ENCODE measurements around the gene KLHDC4. TPM values are rescaled to one million over a fixed set of nuclear protein-coding genes. Genes with fewer than 3 reads are reported as not detected.

Gene KLHDC4
- total and polyA plus RNA-seq, 8 donors, result 25.5 to 119 (median 43.5) TPM

DNA sequence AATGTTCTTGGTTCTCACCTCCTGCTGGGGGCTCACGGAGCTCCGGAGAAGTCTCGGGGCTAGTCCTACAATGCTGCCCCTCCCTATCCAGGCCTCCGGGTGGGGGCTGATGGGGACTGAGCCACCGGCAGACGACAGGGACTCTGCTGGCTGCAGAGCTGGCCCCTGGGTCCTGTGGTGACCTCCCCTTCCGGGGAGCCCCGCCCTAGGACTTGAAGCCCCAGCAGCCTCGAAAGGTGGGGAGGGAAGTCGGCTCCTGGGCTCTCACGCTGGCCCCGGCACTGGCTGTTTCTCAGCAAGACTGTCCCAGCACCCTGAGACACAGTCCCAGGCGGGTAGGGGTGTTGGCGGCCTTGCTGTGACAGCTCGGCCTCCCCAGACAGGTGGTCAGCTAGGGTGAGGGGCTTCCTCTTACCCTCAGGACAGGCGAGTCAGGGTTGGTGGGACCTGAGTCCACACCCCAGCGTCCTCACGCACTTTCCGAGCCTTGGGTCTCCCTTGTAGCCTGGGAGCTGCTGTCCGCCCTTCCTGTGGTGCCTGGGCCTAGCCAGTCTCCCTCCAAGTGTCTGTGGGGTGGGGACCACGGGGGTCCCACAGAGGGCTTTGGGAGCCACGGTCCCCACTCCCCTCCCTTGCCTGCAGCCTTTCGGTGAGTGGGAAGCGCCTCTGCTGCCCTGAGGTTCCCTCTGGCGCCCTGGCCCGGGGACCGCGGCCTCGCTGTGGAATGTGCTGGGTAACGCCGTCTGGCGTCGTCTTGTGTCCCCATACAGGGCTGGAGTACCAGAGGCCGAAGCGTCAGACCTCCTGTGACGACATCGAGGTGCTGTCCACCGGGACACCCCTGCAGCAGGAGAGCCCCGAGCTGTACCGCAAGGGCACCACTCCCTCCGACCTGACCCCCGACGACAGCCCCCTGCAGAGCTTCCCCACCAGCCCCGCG, 76.6 kb downstream of the KLHDC4 start:
- H3K9me3 ChIP-seq, result no peaks in the 10 kb centered on the region
- intact Hi-C loops (cut with DNase I; ENCODE audit: low total_unique reads), result no loop called here
- TF ChIP-seq POLR2AphosphoS5 (IDR thresholded peaks at IDR 0.05) (no peak), POLR2A (IDR thresholded peaks at IDR 0.05) (no peak), EP300 (IDR thresholded peaks at IDR 0.05) (no peak)
- TF ChIP-seq, protein P1, sequence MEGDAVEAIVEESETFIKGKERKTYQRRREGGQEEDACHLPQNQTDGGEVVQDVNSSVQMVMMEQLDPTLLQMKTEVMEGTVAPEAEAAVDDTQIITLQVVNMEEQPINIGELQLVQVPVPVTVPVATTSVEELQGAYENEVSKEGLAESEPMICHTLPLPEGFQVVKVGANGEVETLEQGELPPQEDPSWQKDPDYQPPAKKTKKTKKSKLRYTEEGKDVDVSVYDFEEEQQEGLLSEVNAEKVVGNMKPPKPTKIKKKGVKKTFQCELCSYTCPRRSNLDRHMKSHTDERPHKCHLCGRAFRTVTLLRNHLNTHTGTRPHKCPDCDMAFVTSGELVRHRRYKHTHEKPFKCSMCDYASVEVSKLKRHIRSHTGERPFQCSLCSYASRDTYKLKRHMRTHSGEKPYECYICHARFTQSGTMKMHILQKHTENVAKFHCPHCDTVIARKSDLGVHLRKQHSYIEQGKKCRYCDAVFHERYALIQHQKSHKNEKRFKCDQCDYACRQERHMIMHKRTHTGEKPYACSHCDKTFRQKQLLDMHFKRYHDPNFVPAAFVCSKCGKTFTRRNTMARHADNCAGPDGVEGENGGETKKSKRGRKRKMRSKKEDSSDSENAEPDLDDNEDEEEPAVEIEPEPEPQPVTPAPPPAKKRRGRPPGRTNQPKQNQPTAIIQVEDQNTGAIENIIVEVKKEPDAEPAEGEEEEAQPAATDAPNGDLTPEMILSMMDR (IDR thresholded peaks at IDR 0.05), result no peak
- no peak overlapping the region for H3K4me3 ChIP-seq
- peaks cover 0 to 8% (median 0%) of the 10 kb centered on the region in 4 donors for H3K4me1 ChIP-seq
- WGBS, 5 donors, result 78 to 97% (median 87%) methylated on average over 13 to 45 of the region's 45 CpGs
- H3K27ac ChIP-seq, result no peak overlapping the region
- no peaks in the 10 kb centered on the region for H3K36me3 ChIP-seq
- no peak for DNase-seq
- H3K27me3 ChIP-seq, result peaks cover 0 to 73% (median 22%) of the 10 kb centered on the region in 3 donors

DNA sequence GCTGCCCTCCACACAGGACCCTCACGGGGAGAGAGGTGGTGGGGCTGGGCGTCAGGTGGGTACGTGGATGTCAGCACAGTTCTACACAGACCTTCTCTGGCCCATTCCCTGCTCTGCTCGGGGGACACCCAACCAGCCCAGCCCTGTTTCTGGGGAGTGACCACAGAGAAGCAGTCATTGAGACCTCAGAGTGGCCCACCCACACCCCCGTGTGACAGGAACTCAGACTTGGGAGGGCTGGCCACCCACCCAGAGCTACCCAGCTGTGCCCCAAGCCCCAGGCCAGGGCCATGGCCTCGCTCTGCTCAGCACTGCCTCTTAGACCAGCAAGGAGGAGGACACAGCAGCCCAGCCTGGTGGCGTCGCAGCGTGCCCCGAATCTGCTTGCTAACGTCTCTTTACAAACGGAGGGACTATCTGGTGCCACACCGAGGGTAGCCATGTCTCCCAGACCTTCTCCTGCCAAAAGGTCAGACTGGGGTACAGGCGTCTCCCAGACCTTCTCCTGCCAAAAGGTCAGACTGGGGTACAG, 77.7 kb downstream of the KLHDC4 start:
- intact Hi-C loops (cut with DNase I; ENCODE audit: low total_unique reads), result no loop called here
- no peak overlapping the region for H3K4me3 ChIP-seq
- no peaks in the 10 kb centered on the region for H3K9me3 ChIP-seq
- peaks cover 0 to 84% (median 22%) of the 10 kb centered on the region in 3 donors for H3K27me3 ChIP-seq
- peaks cover 0 to 8% (median 0%) of the 10 kb centered on the region in 4 donors for H3K4me1 ChIP-seq
- DNase-seq, result no peak
- H3K36me3 ChIP-seq, result no peaks in the 10 kb centered on the region
- WGBS, 5 donors, result 77 to 88% (median 81%) methylated on average over 13 to 14 of the region's 14 CpGs
- TF ChIP-seq EP300 (IDR thresholded peaks at IDR 0.05) (no peak), POLR2AphosphoS5 (IDR thresholded peaks at IDR 0.05) (no peak), POLR2A (IDR thresholded peaks at IDR 0.05) (no peak)
- TF ChIP-seq, protein P1 (IDR thresholded peaks at IDR 0.05), result no peak
- no peak overlapping the region for H3K27ac ChIP-seq

DNA sequence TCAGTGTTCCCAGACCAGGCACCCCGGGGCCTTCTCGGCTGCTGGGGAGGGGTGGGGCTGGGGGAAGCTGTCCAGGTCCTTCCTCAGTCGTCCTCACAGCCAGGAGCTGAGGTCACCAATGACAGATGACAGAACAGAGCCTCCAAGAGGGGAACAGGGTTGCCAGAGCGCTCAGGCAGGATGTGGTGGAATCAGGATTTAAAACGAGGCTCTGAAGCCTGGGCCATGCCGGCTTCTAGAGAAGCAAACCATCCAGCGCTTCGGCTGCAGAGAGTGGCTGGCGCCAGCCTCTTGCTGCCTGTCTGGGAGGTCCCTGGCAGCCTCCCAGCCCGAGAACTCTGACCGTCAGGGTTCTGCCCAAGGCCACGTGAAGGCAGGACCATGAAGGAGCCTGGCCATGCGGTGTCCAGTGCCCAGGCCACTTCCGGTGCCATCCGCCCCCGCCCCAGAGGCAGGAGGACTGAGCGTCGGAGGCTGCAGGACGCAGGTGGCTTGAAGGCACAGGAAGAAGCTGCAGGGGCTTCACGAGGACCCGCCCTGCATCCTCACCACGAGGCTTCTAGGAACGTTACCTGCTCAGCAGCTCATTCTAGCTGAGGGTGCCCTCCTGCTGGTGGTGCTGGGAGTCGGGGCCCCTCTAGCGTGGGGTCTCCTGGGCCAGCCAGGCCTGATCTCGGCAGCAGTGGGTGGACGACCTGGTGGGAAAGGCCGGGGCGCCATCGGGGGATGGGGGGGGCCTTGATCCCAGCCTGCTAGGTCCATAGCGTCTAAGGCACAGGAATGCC, 78.5 kb downstream of the KLHDC4 start:
- no peaks in the 10 kb centered on the region for H3K36me3 ChIP-seq
- no peak for TF ChIP-seq EP300 (IDR thresholded peaks at IDR 0.05)
- TF ChIP-seq POLR2AphosphoS5 (IDR thresholded peaks at IDR 0.05), result no peak
- TF ChIP-seq, protein P1 (IDR thresholded peaks at IDR 0.05), result no peak
- H3K9me3 ChIP-seq, result no peaks in the 10 kb centered on the region
- no peak overlapping the region for H3K27ac ChIP-seq
- H3K4me1 ChIP-seq, result peaks cover 0 to 8% (median 0%) of the 10 kb centered on the region in 4 donors
- WGBS, 5 donors, result 62 to 74% (median 72%) methylated on average over 14 to 31 of the region's 31 CpGs
- intact Hi-C loops (cut with DNase I; ENCODE audit: low total_unique reads), result no loop called here
- no peak overlapping the region for H3K4me3 ChIP-seq
- H3K27me3 ChIP-seq, result peaks cover 2 to 91% (median 22%) of the 10 kb centered on the region in 3 donors
- DNase-seq, result no peak

DNA sequence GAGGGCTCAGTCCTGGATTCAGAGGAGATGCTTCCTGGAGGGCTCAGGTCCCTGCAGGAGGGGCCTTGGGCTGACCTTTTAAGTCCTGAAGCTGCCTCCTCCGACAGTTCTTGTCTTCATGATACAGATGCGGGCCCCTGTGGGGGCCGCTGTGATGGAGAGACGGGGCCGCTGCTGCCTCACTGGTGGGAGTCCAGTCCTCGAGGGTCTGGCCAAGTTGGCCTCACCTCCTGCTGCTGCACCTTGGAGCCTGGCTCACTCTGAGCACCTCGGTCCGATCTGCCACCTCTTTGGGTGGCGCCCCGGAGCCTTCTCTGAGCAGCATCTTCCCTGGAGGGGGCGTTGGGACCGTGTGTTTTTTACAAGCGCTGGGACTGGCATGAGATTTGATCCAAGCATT, 79.1 kb downstream of the KLHDC4 start:
- no peak for TF ChIP-seq POLR2AphosphoS5 (IDR thresholded peaks at IDR 0.05)
- TF ChIP-seq POLR2A (IDR thresholded peaks at IDR 0.05), result no peak
- TF ChIP-seq, protein P1 (IDR thresholded peaks at IDR 0.05), result no peak
- TF ChIP-seq EP300 (IDR thresholded peaks at IDR 0.05), result no peak
- Histone ChIP-seq H3K4me1 (peaks cover 0 to 8% (median 0%) of the 10 kb centered on the region in 4 donors), H3K9me3 (no peaks in the 10 kb centered on the region), H3K36me3 (no peaks in the 10 kb centered on the region), H3K27me3 (peaks cover 2 to 93% (median 22%) of the 10 kb centered on the region in 3 donors), H3K27ac (no peak overlapping the region), H3K4me3 (no peak overlapping the region)
- intact Hi-C loops (cut with DNase I; ENCODE audit: low total_unique reads), result no loop called here
- no peak for DNase-seq
- 65 to 89% (median 74%) methylated on average over 9 to 13 of the region's 13 CpGs for WGBS, 5 donors
